Upper lobe of left lung (tissue), 6 donors: ENCODE results near the gene SUMF2. TPM values are rescaled to one million over a fixed set of nuclear protein-coding genes. Genes with fewer than 3 reads are reported as not detected.
A peak's percentile ranks its signal among the peaks of the same experiment; 100 is the strongest.
"Not testable (repeated sequence)": the region's sequence is repeated elsewhere in the genome, so short reads cannot be mapped to it uniquely, and the experiment has no call there.

ENCODE experiments used
- ATAC-seq, 2 donors: fragments of 200-7000 bp; cut with Tn5 transposase; one replicate each; pipeline ENCODE4 v1.9.1; 2022; ENCODE audit warnings: mild to moderate bottlenecking in 2 of 2, moderate library complexity in 2 of 2; ENCODE audit not compliant: low FRiP score in 2 of 2
- DNase-seq, 2 donors: peaks; one replicate each; pipeline ENCODE4 v3.0.0-alpha.2; 2019 to 2020
- H3K27ac ChIP-seq, 4 donors: fragments of 200-600 bp; sonication (generic); one replicate each; pipeline ENCODE4 v1.5.1; 2016 to 2019
- H3K27me3 ChIP-seq, 4 donors: fragments of 200-600 bp; sonication (generic); one replicate each; pipeline ENCODE4 v1.5.1; 2017 to 2019
- H3K36me3 ChIP-seq, 4 donors: fragments of 200-600 bp; sonication (generic); one replicate each; pipeline ENCODE4 v1.5.1; 2016 to 2019
- H3K4me1 ChIP-seq, 4 donors: fragments of 200-600 bp; sonication (generic); one replicate each; pipeline ENCODE4 v1.5.1; 2018 to 2019
- H3K4me3 ChIP-seq, 4 donors: fragments of 200-600 bp; sonication (generic); one replicate each; pipeline ENCODE4 v1.5.1; 2017 to 2019; ENCODE audit warnings: mild to moderate bottlenecking in 2 of 4, moderate library complexity in 1 of 4
- H3K9me3 ChIP-seq, 4 donors: fragments of 200-600 bp; sonication (generic); one replicate each; pipeline ENCODE4 v1.5.1; 2018 to 2019
- EP300 ChIP-seq, 4 donors: sonication (generic); formaldehyde crosslinking; IDR thresholded peaks; one replicate each; pipeline ENCODE4 v1.5.1; 2017; ENCODE audit warnings: antibody characterized with exemption in 4 of 4, control low read depth in 2 of 4
- POLR2A ChIP-seq, 4 donors: fragments of 450-650 bp; IDR thresholded peaks; one replicate each; pipeline ENCODE4 v1.5.1; 2016 to 2017; ENCODE audit warnings: antibody characterized with exemption in 4 of 4, mild to moderate bottlenecking in 2 of 4
- POLR2AphosphoS5 ChIP-seq, 2 donors: sonication (generic); formaldehyde crosslinking; IDR thresholded peaks; one replicate each; pipeline ENCODE4 v1.5.1; 2017; ENCODE audit warnings: antibody characterized with exemption in 2 of 2
- WGBS, 2 donors: methylation state at CpG; one replicate each; pipeline ENCODE4 v1.1.5; 2017 to 2018; 5-methylcytosine and 5-hydroxymethylcytosine counted together
- total RNA-seq, 6 donors: library from RNA; depleted of rRNA in 4 of 6; stranded (reverse); fragments of >200 nt in 4 of 6; gene quantifications; one replicate each; pipeline versions ENCODE4 v1.1.0 to v1.2.1, GENCODE V29; 2016 to 2021
- TF ChIP-seq, protein P1 (sequence below), 6 experiments: fragments of 450-650 bp in 4 of 6; fragments of 200-600 bp in 2 of 6; sonication (generic) in 2 of 6; IDR thresholded peaks; one replicate each; pipeline ENCODE4 v1.5.1; 2016 to 2019; ENCODE audit warnings: antibody characterized with exemption in 6 of 6
- donor health status: DM: no; HTN: no; CAD: no; lungs with moderate emphysema.
- donor health status: DM: no; HTN: yes; CAD: no; lungs with severe emphysema.

The SUMF2 gene
- total RNA-seq, 6 donors from 2014 or later: 85.9 to 185 (median 155) TPM

DNA sequence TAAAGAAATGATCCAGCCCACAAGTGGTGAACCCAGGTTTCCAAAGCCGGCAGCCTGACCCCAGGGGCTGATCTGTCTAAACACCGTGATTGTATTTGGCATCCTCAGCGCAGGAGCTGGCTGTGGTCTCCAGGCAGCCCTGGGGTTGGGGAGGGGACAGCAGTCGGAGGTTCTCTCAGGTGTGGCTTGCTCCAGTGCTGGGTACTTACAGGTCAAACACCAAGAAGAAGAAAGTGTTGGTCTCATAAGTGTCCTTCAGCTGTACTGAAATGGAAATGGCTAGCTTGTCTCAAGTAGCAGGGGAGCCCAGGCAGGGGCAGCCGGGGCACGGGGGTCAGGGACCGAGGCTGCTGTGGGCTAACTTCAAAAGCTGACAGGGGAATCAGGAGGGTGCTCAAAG lies 22.7 kb downstream of the SUMF2 start:
- no peak for TF ChIP-seq POLR2AphosphoS5 (IDR thresholded peaks at IDR 0.05)
- TF ChIP-seq, protein P1, sequence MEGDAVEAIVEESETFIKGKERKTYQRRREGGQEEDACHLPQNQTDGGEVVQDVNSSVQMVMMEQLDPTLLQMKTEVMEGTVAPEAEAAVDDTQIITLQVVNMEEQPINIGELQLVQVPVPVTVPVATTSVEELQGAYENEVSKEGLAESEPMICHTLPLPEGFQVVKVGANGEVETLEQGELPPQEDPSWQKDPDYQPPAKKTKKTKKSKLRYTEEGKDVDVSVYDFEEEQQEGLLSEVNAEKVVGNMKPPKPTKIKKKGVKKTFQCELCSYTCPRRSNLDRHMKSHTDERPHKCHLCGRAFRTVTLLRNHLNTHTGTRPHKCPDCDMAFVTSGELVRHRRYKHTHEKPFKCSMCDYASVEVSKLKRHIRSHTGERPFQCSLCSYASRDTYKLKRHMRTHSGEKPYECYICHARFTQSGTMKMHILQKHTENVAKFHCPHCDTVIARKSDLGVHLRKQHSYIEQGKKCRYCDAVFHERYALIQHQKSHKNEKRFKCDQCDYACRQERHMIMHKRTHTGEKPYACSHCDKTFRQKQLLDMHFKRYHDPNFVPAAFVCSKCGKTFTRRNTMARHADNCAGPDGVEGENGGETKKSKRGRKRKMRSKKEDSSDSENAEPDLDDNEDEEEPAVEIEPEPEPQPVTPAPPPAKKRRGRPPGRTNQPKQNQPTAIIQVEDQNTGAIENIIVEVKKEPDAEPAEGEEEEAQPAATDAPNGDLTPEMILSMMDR (IDR thresholded peaks at IDR 0.05): no peak
- TF ChIP-seq POLR2A (IDR thresholded peaks at IDR 0.05): no peak
- TF ChIP-seq EP300 (IDR thresholded peaks at IDR 0.05): no peak
- H3K4me1 ChIP-seq: peaks cover 0 to 3% (median 0%) of the 10 kb centered on the region in 4 donors
- no peaks in the 10 kb centered on the region for H3K9me3 ChIP-seq
- no peak overlapping the region for H3K4me3 ChIP-seq
- DNase-seq (no peak), ATAC-seq (no peak)
- H3K36me3 ChIP-seq: peaks cover 0 to 13% (median 3%) of the 10 kb centered on the region in 4 donors
- no peaks in the 10 kb centered on the region for H3K27me3 ChIP-seq
- H3K27ac ChIP-seq: no peak overlapping the region
- 92 to 94% methylated on average over 7 of the region's 7 CpGs for WGBS, 2 donors

DNA sequence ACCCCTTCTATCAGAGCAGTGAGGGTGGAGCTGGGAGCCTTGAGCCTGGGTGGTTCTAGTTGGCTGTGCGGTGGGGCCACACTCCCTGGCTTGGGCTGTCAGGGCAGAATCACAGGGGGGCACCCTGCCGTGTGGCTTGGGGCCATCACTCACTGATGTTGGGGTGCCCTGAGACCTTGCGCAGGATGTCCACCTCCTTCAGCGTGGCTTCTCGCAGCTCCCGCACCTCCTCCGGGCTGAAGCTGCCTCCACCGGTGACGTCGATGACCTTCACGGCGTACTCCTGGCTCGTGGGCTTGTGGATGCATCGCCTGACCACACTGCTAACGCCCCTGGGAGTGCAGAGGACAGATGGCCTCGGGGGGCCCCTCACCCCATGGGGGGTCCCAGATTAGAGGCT lies 23.4 kb downstream of the SUMF2 start:
- H3K36me3 ChIP-seq: peaks cover 0 to 8% (median 2%) of the 10 kb centered on the region in 4 donors
- H3K27me3 ChIP-seq: no peaks in the 10 kb centered on the region
- DNase-seq (peak in 1 of 2 donors; percentile 67), ATAC-seq (no peak)
- H3K4me3 ChIP-seq: no peak overlapping the region
- H3K27ac ChIP-seq: no peak overlapping the region
- TF ChIP-seq EP300 (IDR thresholded peaks at IDR 0.05): no peak
- TF ChIP-seq POLR2A (IDR thresholded peaks at IDR 0.05): no peak
- TF ChIP-seq, protein P1 (IDR thresholded peaks at IDR 0.05): no peak
- no peak for TF ChIP-seq POLR2AphosphoS5 (IDR thresholded peaks at IDR 0.05)
- H3K9me3 ChIP-seq: no peaks in the 10 kb centered on the region
- peaks cover under 1 to 4% (median 2%) of the 10 kb centered on the region in 4 donors for H3K4me1 ChIP-seq
- WGBS, 2 donors: 90 to 97% methylated on average over 5 to 16 of the region's 16 CpGs

DNA sequence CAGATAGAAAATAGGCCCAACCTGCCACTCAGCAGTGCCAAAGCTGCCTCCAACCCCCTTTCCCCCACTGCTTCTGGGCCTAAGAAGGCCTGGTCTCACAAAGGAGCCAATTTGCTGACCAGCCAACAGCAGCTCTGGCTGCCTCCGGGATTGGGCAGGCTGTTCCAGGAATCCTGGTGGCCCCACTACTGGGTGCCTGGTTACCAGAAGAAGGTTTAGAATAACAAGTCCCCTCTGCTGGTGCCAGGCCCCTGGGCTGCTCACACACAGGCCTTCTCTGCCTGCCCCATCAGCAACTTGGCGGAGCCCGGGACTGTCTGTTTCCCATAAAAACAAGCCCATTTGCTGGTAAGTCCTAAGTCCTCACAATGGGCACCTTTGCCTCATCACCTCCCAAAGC lies 27.5 kb downstream of the SUMF2 start:
- Histone ChIP-seq H3K9me3 (no peaks in the 10 kb centered on the region), H3K4me3 (no peak overlapping the region), H3K27ac (peak overlapping the region in 1 of 4 donors; percentile 17), H3K36me3 (peaks cover 0 to 6% (median 2%) of the 10 kb centered on the region in 4 donors), H3K4me1 (peaks cover 9 to 12% (median 10%) of the 10 kb centered on the region in 4 donors), H3K27me3 (no peaks in the 10 kb centered on the region)
- TF ChIP-seq, protein P1 (IDR thresholded peaks at IDR 0.05): no peak
- TF ChIP-seq EP300 (IDR thresholded peaks at IDR 0.05): no peak
- TF ChIP-seq POLR2A (IDR thresholded peaks at IDR 0.05): no peak
- TF ChIP-seq POLR2AphosphoS5 (IDR thresholded peaks at IDR 0.05): no peak
- no peak for DNase-seq
- 61% methylated on average over 3 of the region's 3 CpGs; no CpG with 5 or more reads in 1 of the 2 donors for WGBS, 2 donors
- ATAC-seq: peak in 1 of 2 donors; percentile 4

DNA sequence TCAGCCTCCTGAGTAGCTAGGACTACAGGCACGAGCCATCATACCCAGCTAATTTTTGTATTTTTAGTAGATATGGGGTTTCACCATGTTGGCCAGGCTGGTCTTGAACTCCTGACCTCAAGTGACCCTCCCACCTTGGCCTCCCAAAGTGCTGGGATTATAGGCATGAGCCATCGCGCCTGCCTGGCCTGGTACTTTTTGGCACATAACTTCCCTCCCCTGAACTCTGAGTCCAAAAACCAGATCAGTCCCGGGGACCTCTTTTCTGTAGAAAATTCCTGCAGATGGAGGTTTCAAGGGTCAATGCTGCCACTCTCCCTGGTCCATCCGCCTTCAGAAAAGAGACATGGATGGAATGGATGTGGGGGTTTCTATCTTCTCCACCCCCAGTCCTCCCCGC lies 28.3 kb downstream of the SUMF2 start:
- Histone ChIP-seq H3K27ac (peak overlapping the region in 2 of 4 donors; percentile 9 to 17), H3K4me1 (peaks cover 9 to 12% (median 10%) of the 10 kb centered on the region in 4 donors)
- not testable (repeated sequence) for H3K9me3 ChIP-seq, ATAC-seq, H3K27me3 ChIP-seq, H3K36me3 ChIP-seq, H3K4me3 ChIP-seq, DNase-seq
- WGBS, 2 donors: 48 to 63% methylated on average over 5 to 6 of the region's 6 CpGs

DNA sequence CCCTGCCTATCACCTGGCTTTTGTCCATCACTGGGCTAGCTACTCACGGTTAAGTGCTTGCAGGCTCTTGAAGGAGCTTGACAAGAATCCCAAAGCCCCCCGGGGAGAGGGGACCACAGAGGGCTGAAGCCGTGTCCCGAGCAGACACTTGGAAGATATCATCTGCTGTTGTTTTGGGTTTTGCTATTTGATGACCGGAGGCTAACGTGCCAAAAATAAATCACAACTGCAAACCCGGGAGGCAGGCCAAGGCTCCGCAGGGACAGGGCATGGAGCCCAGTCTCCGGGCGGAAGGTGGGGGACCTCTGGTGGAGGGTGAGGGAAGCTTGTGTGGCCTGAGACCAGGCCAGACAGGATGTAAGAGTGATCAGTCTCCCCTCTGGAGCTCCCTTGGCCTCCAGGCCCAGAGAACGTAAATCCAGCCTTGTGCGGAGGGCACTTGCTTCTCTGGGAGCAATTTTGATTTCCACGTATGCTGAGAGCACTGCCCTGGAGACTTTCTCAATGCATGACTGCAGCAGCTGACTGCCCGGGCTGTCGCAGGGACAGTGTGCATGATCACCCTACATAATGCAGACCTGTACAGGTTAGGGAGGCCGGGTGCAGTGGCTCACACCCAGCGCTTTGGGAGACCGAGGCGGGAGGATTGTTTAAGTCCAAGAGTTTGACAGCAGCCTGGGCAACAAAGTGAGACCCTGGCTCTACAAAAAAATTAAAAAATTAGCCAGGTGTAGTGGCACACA lies 28.9 kb downstream of the SUMF2 start, which contains the start of gene PHKG1:
Gene PHKG1 (minus strand): TSS at position 164 of the 743 bp plus-strand sequence. CDS start 4,011 bp downstream, outside the sequence.
- H3K4me3 ChIP-seq: no peak within 1 kb of the TSS

More for the DNA sequence above, 28.9 kb downstream of the SUMF2 start, which contains the start of gene PHKG1:
- no peaks in the 10 kb centered on the region for H3K27me3 ChIP-seq
- peaks cover 0 to 3% (median 0%) of the 10 kb centered on the region in 4 donors for H3K36me3 ChIP-seq
- ATAC-seq: peak; percentile 85 to 86
- peak within 1 kb of the TSS in 2 of 4 donors; percentile 9 to 17 for H3K27ac ChIP-seq
- H3K9me3 ChIP-seq: no peaks in the 10 kb centered on the region
- TF ChIP-seq POLR2A (IDR thresholded peaks at IDR 0.05): no peak
- TF ChIP-seq, protein P1 (IDR thresholded peaks at IDR 0.05): peak in 4 of 6 experiments; percentile 28 to 39 (median 34)
- peak; percentile 60 to 88 for DNase-seq
- H3K4me1 ChIP-seq: peaks cover 9 to 12% (median 10%) of the 10 kb centered on the region in 4 donors
- WGBS, 2 donors: 46 to 56% methylated on average over 9 to 19 of the region's 19 CpGs
